Measurements from ENCODE around the gene GARNL3. TPM values are rescaled to one million over a fixed set of nuclear protein-coding genes. Genes with fewer than 3 reads are reported as not detected.

GARNL3 gene
- total and polyA plus RNA-seq, 2 donors (not counting 1 experiment from before 2014, with no cell fraction given), result 1.5 to 12.6 TPM

GRCh38 chr9:127303830-127304229, 39.3 kb downstream of the GARNL3 start:
- intact Hi-C loops (cut with micrococcal nuclease), result no loop called here
- no peaks in the 10 kb centered on the region for H3K4me1 ChIP-seq (ENCODE audit: control insufficient read depth in 2 of 2, insufficient read depth in 2 of 2, low read length in 2 of 2)
- CTCF ChIA-PET, result no interaction called here

GRCh38 chr9:127305206-127305837, 40.7 kb downstream of the GARNL3 start:
- Histone ChIP-seq H3K79me2 (ENCODE audit: control insufficient read depth, insufficient read depth, low read length) (no peaks in the 10 kb centered on the region), H3K27ac (ENCODE audit: low read length in 2 of 2) (no peak overlapping the region), H3K4me2 (replicated peaks; ENCODE audit: low read depth, low read length, poor library complexity, severe bottlenecking) (no peak overlapping the region), H3K4me3 (ENCODE audit: control extremely low read depth in 1 of 5, extremely low read depth in 1 of 5, insufficient read depth in 1 of 5, low read depth in 2 of 5, low read length in 4 of 5) (no peak overlapping the region), H3K4me1 (ENCODE audit: control insufficient read depth in 2 of 2, insufficient read depth in 2 of 2, low read length in 2 of 2) (no peaks in the 10 kb centered on the region), H3K9me3 (ENCODE audit: control extremely low read depth in 1 of 3, control insufficient read depth in 2 of 3, insufficient read depth in 1 of 3, low read length in 2 of 3) (no peaks in the 10 kb centered on the region), H4K20me1 (ENCODE audit: control insufficient read depth, insufficient read depth, low read length, poor library complexity, severe bottlenecking) (no peaks in the 10 kb centered on the region), H3K9ac (ENCODE audit: low read length) (no peak overlapping the region), H3K36me3 (replicated peaks in 1 of 2; ENCODE audit: control extremely low read depth in 1 of 2, control insufficient read depth in 1 of 2, extremely low read depth in 1 of 2, insufficient read depth in 2 of 2, low read length in 1 of 2) (no peaks in the 10 kb centered on the region), H2AFZ (ENCODE audit: insufficient read depth, low read depth, low read length, poor library complexity, severe bottlenecking) (no peak overlapping the region), H3K27me3 (replicated peaks in 1 of 4; ENCODE audit: control extremely low read depth in 1 of 4, control insufficient read depth in 3 of 4, insufficient read depth in 4 of 4, low read length in 3 of 4) (no peaks in the 10 kb centered on the region)
- Mint-ChIP-seq H3K4me3 (no peak overlapping the region), H3K27ac (no peak overlapping the region), H3K4me1 (no peaks in the 10 kb centered on the region), H3K9me3 (ENCODE audit: insufficient read depth) (no peaks in the 10 kb centered on the region), H3K27me3 (no peaks in the 10 kb centered on the region)
- ChIA-PET CTCF (no interaction called here), POLR2A (no interaction called here)
- DNase-seq, result no peak
- no peak for ATAC-seq (ENCODE audit: low read depth)
- TF ChIP-seq CTCF (IDR thresholded peaks at IDR 0.05), result no peak
- intact Hi-C loops (cut with micrococcal nuclease), result no loop called here
- WGBS (ENCODE audit: insufficient coverage), result no CpG with 5 or more reads among the region's 1 CpG

More at GRCh38 chr9:127303830-127304229, 39.3 kb downstream of the GARNL3 start:
- Mint-ChIP-seq H3K27ac (no peak overlapping the region), H3K9me3 (ENCODE audit: insufficient read depth) (no peaks in the 10 kb centered on the region), H3K27me3 (no peaks in the 10 kb centered on the region), H3K4me3 (no peak overlapping the region), H3K4me1 (no peaks in the 10 kb centered on the region)
- Histone ChIP-seq H2AFZ (ENCODE audit: insufficient read depth, low read depth, low read length, poor library complexity, severe bottlenecking) (no peak overlapping the region), H3K36me3 (replicated peaks in 1 of 2; ENCODE audit: control extremely low read depth in 1 of 2, control insufficient read depth in 1 of 2, extremely low read depth in 1 of 2, insufficient read depth in 2 of 2, low read length in 1 of 2) (no peaks in the 10 kb centered on the region), H3K4me2 (replicated peaks; ENCODE audit: low read depth, low read length, poor library complexity, severe bottlenecking) (no peak overlapping the region), H3K9me3 (ENCODE audit: control extremely low read depth in 1 of 3, control insufficient read depth in 2 of 3, insufficient read depth in 1 of 3, low read length in 2 of 3) (no peaks in the 10 kb centered on the region), H4K20me1 (ENCODE audit: control insufficient read depth, insufficient read depth, low read length, poor library complexity, severe bottlenecking) (no peaks in the 10 kb centered on the region), H3K27me3 (replicated peaks in 1 of 4; ENCODE audit: control extremely low read depth in 1 of 4, control insufficient read depth in 3 of 4, insufficient read depth in 4 of 4, low read length in 3 of 4) (no peaks in the 10 kb centered on the region), H3K9ac (ENCODE audit: low read length) (no peak overlapping the region), H3K4me3 (ENCODE audit: control extremely low read depth in 1 of 5, extremely low read depth in 1 of 5, insufficient read depth in 1 of 5, low read depth in 2 of 5, low read length in 4 of 5) (no peak overlapping the region), H3K27ac (ENCODE audit: low read length in 2 of 2) (no peak overlapping the region), H3K79me2 (ENCODE audit: control insufficient read depth, insufficient read depth, low read length) (no peaks in the 10 kb centered on the region)
- ATAC-seq (ENCODE audit: low read depth) (no peak), DNase-seq (no peak)
- WGBS (ENCODE audit: insufficient coverage), result no CpG with 5 or more reads among the region's 1 CpG
- POLR2A ChIA-PET, result no interaction called here
- TF ChIP-seq EZH2 (IDR thresholded peaks at IDR 0.05; ENCODE audit: borderline replicate concordance, insufficient read depth, low read depth, low read length, poor library complexity, severe bottlenecking), result no peak
- TF ChIP-seq CTCF (IDR thresholded peaks at IDR 0.05), result no peak
